ENCODE data around the gene MYCBPAP. TPM values are rescaled to one million over a fixed set of nuclear protein-coding genes. Genes with fewer than 3 reads are reported as not detected.
A peak's percentile ranks its signal among the peaks of the same experiment; 100 is the strongest.

Gene MYCBPAP
- total RNA-seq, 2 donors from 2014 or later, result 0.16 to 0.19 TPM

DNA sequence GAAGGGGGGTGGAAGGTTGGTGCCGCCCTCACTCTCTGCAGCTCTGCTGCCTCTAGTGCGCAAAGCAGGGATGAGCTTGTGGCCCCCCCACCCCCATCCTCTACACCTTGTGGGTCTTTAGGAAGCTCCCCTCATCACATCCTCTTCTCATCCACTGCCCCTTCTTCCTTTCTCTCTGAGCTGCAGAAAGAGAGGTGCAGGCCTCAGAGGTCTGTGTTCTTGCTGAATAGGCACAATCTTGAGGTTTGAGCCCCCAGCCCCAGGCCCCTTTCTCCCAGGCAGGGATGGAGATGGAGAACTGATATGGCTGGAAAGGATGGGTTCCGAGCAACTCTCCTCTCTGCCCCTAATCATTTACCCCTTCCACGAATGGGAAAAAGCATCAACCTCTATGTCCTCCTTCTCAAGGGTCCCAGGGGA is 54.9 kb downstream of the MYCBPAP start:
- peak overlapping the region in 1 of 2 donors; percentile 86 for H3K27ac ChIP-seq
- H3K4me3 ChIP-seq, result no peak overlapping the region
- DNase-seq (ENCODE audit: low spot score), result no peak
- TF ChIP-seq CTCF (IDR thresholded peaks at IDR 0.05), result no peak
- no peaks in the 10 kb centered on the region for H3K9me3 ChIP-seq
- H3K36me3 ChIP-seq, result no peaks in the 10 kb centered on the region
- H3K27me3 ChIP-seq, result peaks cover 0 to 20% of the 10 kb centered on the region in 2 donors
- peaks cover 0 to 67% of the 10 kb centered on the region in 2 donors for H3K4me1 ChIP-seq

GRCh38 chr17:50564916-50565315 is 56.7 kb downstream of the MYCBPAP start:
- H3K36me3 ChIP-seq, result no peaks in the 10 kb centered on the region
- peaks cover 0 to 20% of the 10 kb centered on the region in 2 donors for H3K27me3 ChIP-seq
- no peaks in the 10 kb centered on the region for H3K9me3 ChIP-seq
- H3K4me1 ChIP-seq, result peaks cover 0 to 52% of the 10 kb centered on the region in 2 donors
- DNase-seq (ENCODE audit: low spot score), result peak; percentile 88
- H3K4me3 ChIP-seq, result peak overlapping the region in 1 of 2 donors; percentile 26
- TF ChIP-seq CTCF (IDR thresholded peaks at IDR 0.05), result no peak
- peak overlapping the region; percentile 66 to 86 for H3K27ac ChIP-seq

- H3K27ac ChIP-seq, result peak overlapping the region; percentile 66 to 86
- H3K9me3 ChIP-seq, result no peaks in the 10 kb centered on the region
- H3K27me3 ChIP-seq, result peaks cover 0 to 18% of the 10 kb centered on the region in 2 donors
- peaks cover 0 to 44% of the 10 kb centered on the region in 2 donors for H3K4me1 ChIP-seq
- H3K36me3 ChIP-seq, result no peaks in the 10 kb centered on the region
- H3K4me3 ChIP-seq, result peak overlapping the region in 1 of 2 donors; percentile 26
- no peak for TF ChIP-seq CTCF (IDR thresholded peaks at IDR 0.05)
- DNase-seq (ENCODE audit: low spot score), result no peak
These were observed 57.4 kb downstream of the MYCBPAP start for GRCh38 chr17:50565402-50566350.

GRCh38 chr17:50566886-50567285 is 58.6 kb downstream of the MYCBPAP start:
- Histone ChIP-seq H3K36me3 (no peaks in the 10 kb centered on the region), H3K4me1 (peaks cover 0 to 32% of the 10 kb centered on the region in 2 donors), H3K9me3 (no peaks in the 10 kb centered on the region), H3K27me3 (peaks cover 0 to 6% of the 10 kb centered on the region in 2 donors), H3K4me3 (no peak overlapping the region), H3K27ac (no peak overlapping the region)
- TF ChIP-seq CTCF (IDR thresholded peaks at IDR 0.05), result no peak
- DNase-seq (ENCODE audit: low spot score), result no peak

- peaks cover 0 to 25% of the 10 kb centered on the region in 2 donors for H3K4me1 ChIP-seq
- H3K36me3 ChIP-seq, result no peaks in the 10 kb centered on the region
- no peak overlapping the region for H3K27ac ChIP-seq
- H3K27me3 ChIP-seq, result no peaks in the 10 kb centered on the region
- no peak for DNase-seq (ENCODE audit: low spot score)
- no peak overlapping the region for H3K4me3 ChIP-seq
- no peaks in the 10 kb centered on the region for H3K9me3 ChIP-seq
- TF ChIP-seq CTCF (IDR thresholded peaks at IDR 0.05), result no peak
These were observed 60.4 kb downstream of the MYCBPAP start for GRCh38 chr17:50568659-50569058.
